DND-41 (cell line): ENCODE data around the gene USP9X.

Experiments used
- ATAC-seq: fragments of 200-7000 bp; cut with Tn5 transposase; 3 replicates; pipeline ENCODE4 v1.9.1; 2021; ENCODE audit warnings: low read depth; ENCODE audit not compliant: insufficient read depth
- DNase-seq: peaks from one replicate; pipeline ENCODE4 v3.0.0-alpha.2; 2020
- H2AFZ ChIP-seq: 2 replicates; pipeline ENCODE4 v1.6.0; 2012; ENCODE audit warnings: low read depth, low read length
- H3K27ac ChIP-seq: 2 replicates; pipeline ENCODE4 v1.5.1; 2012; ENCODE audit warnings: low read length, inconsistent platforms
- H3K27me3 ChIP-seq: fragments of 200-600 bp; sonication (generic); 2 replicates; pipeline ENCODE4 v1.6.0; 2012; ENCODE audit warnings: low read length, mild to moderate bottlenecking, inconsistent platforms; ENCODE audit not compliant: insufficient read depth, poor library complexity
- H3K36me3 ChIP-seq: 2 replicates; pipeline ENCODE4 v1.5.1; 2012; ENCODE audit warnings: low read length, inconsistent platforms; ENCODE audit not compliant: insufficient read depth
- H3K4me1 ChIP-seq: 2 replicates; pipeline ENCODE4 v1.5.1; 2012; ENCODE audit warnings: mild to moderate bottlenecking, low read length; ENCODE audit not compliant: insufficient read depth
- H3K4me2 ChIP-seq: 2 replicates; pipeline ENCODE4 v1.6.0; 2012; ENCODE audit warnings: mild to moderate bottlenecking, moderate library complexity, low read length, inconsistent platforms; ENCODE audit not compliant: insufficient read depth
- H3K4me3 ChIP-seq, 2 experiments: fragments of 200-600 bp in 1 of 2; shearing (Covaris generic) in 1 of 2; 2 replicates each; pipeline ENCODE4 v1.5.1; 2012 to 2016; ENCODE audit warnings: inconsistent platforms in 2 of 2, low read length in 2 of 2, mild to moderate bottlenecking in 2 of 2, low read depth in 1 of 2, moderate library complexity in 1 of 2
- H3K79me2 ChIP-seq: 2 replicates; pipeline ENCODE4 v1.6.0; 2012; ENCODE audit warnings: low read length, inconsistent platforms; ENCODE audit not compliant: insufficient read depth
- H3K9ac ChIP-seq: 2 replicates; pipeline ENCODE4 v1.6.0; 2012; ENCODE audit warnings: low read depth, mild to moderate bottlenecking, inconsistent platforms, low read length, moderate library complexity
- H3K9me3 ChIP-seq: 2 replicates; pipeline ENCODE4 v1.5.1; 2012; ENCODE audit warnings: low read length, moderate library complexity, mild to moderate bottlenecking, inconsistent platforms; ENCODE audit not compliant: insufficient read depth, severe bottlenecking
- H4K20me1 ChIP-seq: 2 replicates; pipeline ENCODE4 v1.6.0; 2012; ENCODE audit warnings: low read length; ENCODE audit not compliant: insufficient read depth
- EZH2 ChIP-seq: IDR thresholded peaks from 3 replicates; pipeline ENCODE4 v1.6.1; 2012; ENCODE audit warnings: borderline replicate concordance, low read depth, mild to moderate bottlenecking, moderate library complexity, low read length, inconsistent platforms; ENCODE audit not compliant: severe bottlenecking
- TF ChIP-seq, protein P1 (sequence below): IDR thresholded peaks from 2 replicates; pipeline ENCODE4 v1.5.1; 2012; ENCODE audit warnings: borderline replicate concordance, low read length, moderate library complexity, mild to moderate bottlenecking; ENCODE audit not compliant: poor library complexity, severe bottlenecking; ENCODE audit errors: extremely low read depth

USP9X gene

DNA sequence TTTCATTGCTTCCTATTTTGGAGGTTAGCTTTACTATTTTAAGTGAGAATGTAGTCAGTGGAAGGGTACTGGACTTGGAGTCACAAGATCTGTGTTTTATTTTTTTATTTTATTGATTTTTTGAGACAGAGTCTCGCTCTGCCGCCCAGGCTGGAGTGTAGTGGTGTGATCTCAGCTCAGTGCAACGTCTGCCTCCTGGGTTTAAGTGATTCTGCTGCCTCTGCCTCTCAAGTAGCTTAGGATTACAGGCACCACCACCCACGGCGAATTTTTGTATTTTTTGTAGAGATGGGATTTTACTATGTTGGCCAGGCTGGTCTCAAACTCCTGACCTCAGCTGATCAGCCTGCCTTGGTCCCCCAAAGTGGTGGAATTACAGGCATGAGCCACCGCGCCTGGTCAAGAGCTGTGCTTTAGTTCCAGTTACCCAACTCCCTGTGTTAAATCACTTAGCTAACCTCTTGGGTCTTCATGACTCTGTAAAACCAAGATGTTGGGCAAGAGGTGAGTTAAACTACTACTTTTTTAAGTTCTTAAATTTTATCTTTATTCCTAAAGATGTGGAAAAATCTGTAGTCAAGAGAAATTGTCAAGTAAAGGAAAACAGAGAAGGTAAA, 11.2 kb downstream of the USP9X start:
- H4K20me1 ChIP-seq, result peaks cover 27% of the 10 kb centered on the region
- 0 out of 2 replicates have a peak, but pooled peaks cover 2% of the 10 kb centered on the region for H3K36me3 ChIP-seq
- H2AFZ ChIP-seq, result no peak overlapping the region
- no peaks in the 10 kb centered on the region for H3K4me1 ChIP-seq
- ATAC-seq (no peak), DNase-seq (no peak)
- H3K4me2 ChIP-seq, result no peak overlapping the region
- no peaks in the 10 kb centered on the region for H3K9me3 ChIP-seq
- peaks cover 97% of the 10 kb centered on the region for H3K79me2 ChIP-seq
- no peak for TF ChIP-seq EZH2
- TF ChIP-seq, protein P1, sequence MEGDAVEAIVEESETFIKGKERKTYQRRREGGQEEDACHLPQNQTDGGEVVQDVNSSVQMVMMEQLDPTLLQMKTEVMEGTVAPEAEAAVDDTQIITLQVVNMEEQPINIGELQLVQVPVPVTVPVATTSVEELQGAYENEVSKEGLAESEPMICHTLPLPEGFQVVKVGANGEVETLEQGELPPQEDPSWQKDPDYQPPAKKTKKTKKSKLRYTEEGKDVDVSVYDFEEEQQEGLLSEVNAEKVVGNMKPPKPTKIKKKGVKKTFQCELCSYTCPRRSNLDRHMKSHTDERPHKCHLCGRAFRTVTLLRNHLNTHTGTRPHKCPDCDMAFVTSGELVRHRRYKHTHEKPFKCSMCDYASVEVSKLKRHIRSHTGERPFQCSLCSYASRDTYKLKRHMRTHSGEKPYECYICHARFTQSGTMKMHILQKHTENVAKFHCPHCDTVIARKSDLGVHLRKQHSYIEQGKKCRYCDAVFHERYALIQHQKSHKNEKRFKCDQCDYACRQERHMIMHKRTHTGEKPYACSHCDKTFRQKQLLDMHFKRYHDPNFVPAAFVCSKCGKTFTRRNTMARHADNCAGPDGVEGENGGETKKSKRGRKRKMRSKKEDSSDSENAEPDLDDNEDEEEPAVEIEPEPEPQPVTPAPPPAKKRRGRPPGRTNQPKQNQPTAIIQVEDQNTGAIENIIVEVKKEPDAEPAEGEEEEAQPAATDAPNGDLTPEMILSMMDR, result no peak
- H3K9ac ChIP-seq, result no peak overlapping the region
- no peaks in the 10 kb centered on the region for H3K27me3 ChIP-seq
- H3K27ac ChIP-seq, result no peak overlapping the region
- H3K4me3 ChIP-seq, result no peak overlapping the region

DNA sequence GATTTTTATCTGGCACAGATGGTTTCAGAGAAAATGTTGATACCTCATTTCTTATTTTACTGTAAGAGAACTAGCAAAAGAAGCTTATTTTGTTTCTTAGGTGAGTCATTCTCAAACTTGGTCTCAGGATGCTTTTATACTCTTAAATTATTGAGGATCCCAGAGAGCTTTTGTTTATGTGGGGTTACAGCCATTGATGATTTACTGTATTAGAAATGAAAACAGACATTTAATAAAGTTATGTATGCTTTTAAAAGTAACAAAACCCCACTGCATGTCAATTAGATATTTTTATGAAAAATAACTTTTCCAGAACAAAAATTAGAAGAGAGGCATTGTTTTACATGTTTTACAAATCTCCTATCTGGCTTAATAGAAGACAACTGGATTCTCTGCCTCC, 12.1 kb downstream of the USP9X start:
- Histone ChIP-seq H3K4me1 (no peaks in the 10 kb centered on the region), H3K79me2 (peaks cover 97% of the 10 kb centered on the region), H3K9me3 (no peaks in the 10 kb centered on the region), H3K27me3 (no peaks in the 10 kb centered on the region), H3K27ac (no peak overlapping the region), H3K4me3 (no peak overlapping the region), H4K20me1 (peaks cover 23% of the 10 kb centered on the region), H3K9ac (no peak overlapping the region), H3K4me2 (no peak overlapping the region), H2AFZ (no peak overlapping the region), H3K36me3 (0 out of 2 replicates have a peak, but pooled peaks cover 2% of the 10 kb centered on the region)
- no peak for DNase-seq
- TF ChIP-seq, protein P1, result no peak
- TF ChIP-seq EZH2, result no peak
- ATAC-seq, result no peak

- ATAC-seq (no peak), DNase-seq (no peak)
- Histone ChIP-seq H3K36me3 (no peaks in the 10 kb centered on the region), H3K79me2 (peaks cover 98% of the 10 kb centered on the region), H2AFZ (no peak overlapping the region), H3K4me1 (no peaks in the 10 kb centered on the region), H3K27ac (no peak overlapping the region), H3K27me3 (no peaks in the 10 kb centered on the region), H3K4me2 (no peak overlapping the region), H4K20me1 (peaks cover 20% of the 10 kb centered on the region), H3K4me3 (no peak overlapping the region), H3K9me3 (no peaks in the 10 kb centered on the region), H3K9ac (no peak overlapping the region)
- TF ChIP-seq EZH2, result no peak
- TF ChIP-seq, protein P1, result no peak
Measured at GRCh38 chrX:41100200-41100599, 15.0 kb downstream of the USP9X start.

- H3K9me3 ChIP-seq, result no peaks in the 10 kb centered on the region
- peaks cover 98% of the 10 kb centered on the region for H3K79me2 ChIP-seq
- no peaks in the 10 kb centered on the region for H3K27me3 ChIP-seq
- ATAC-seq (no peak), DNase-seq (no peak)
- peaks cover 17% of the 10 kb centered on the region; the same call in 1 of the 2 replicates for H4K20me1 ChIP-seq
- no peak overlapping the region for H2AFZ ChIP-seq
- H3K4me2 ChIP-seq, result no peak overlapping the region
- H3K4me3 ChIP-seq, result no peak overlapping the region
- no peaks in the 10 kb centered on the region for H3K4me1 ChIP-seq
- H3K9ac ChIP-seq, result no peak overlapping the region
- TF ChIP-seq, protein P1, result no peak
- no peak for TF ChIP-seq EZH2
- H3K36me3 ChIP-seq, result no peaks in the 10 kb centered on the region
- H3K27ac ChIP-seq, result no peak overlapping the region
Measured at GRCh38 chrX:41100819-41101218, 15.6 kb downstream of the USP9X start.
